HepG2 (cell line): ENCODE measurements around the gene PIEZO1. TPM values are rescaled to one million over a fixed set of nuclear protein-coding genes. Genes with fewer than 3 reads are reported as not detected.

Source experiments
- FOXA3 ChIP-seq: IDR thresholded peaks from 2 replicates; pipeline ENCODE4 v1.6.1; 2016; ENCODE audit warnings: missing genetic modification reagents, missing compliant biosample characterization
- HNRNPK ChIP-seq: fragments of 200-400 bp; formaldehyde crosslinking; IDR thresholded peaks from 2 replicates; pipeline ENCODE4 v1.6.1; 2018; ENCODE audit warnings: low read length, low read depth, moderate library complexity, mild to moderate bottlenecking; ENCODE audit not compliant: poor library complexity, severe bottlenecking
- JUND ChIP-seq: sonication (generic); formaldehyde crosslinking; IDR thresholded peaks from 2 replicates; pipeline ENCODE4 v1.8.0; 2022; ENCODE audit warnings: mild to moderate bottlenecking, missing genetic modification reagents
- LCORL ChIP-seq, 2 experiments: fragments of 450-650 bp in 1 of 2; sonication (generic) in 1 of 2; formaldehyde crosslinking in 1 of 2; IDR thresholded peaks; 2 replicates each; pipeline versions ENCODE4 v1.5.0 to v1.6.1; 2017 to 2020; ENCODE audit warnings: antibody characterized with exemption in 1 of 2, missing genetic modification reagents in 1 of 2
- NFKB2 ChIP-seq: sonication (generic); formaldehyde crosslinking; IDR thresholded peaks from 2 replicates; pipeline ENCODE4 v1.4.0; 2020; ENCODE audit warnings: missing genetic modification reagents, borderline replicate concordance
- NFKBIZ ChIP-seq: IDR thresholded peaks from 2 replicates; pipeline ENCODE4 v1.6.1; 2018; ENCODE audit warnings: missing genetic modification reagents, missing compliant biosample characterization
- NFYC ChIP-seq: IDR thresholded peaks from 2 replicates; pipeline ENCODE4 v1.6.1; 2016; ENCODE audit warnings: missing genetic modification reagents, missing compliant biosample characterization
- SP5 ChIP-seq: IDR thresholded peaks from 2 replicates; pipeline ENCODE4 v1.6.1; 2016; ENCODE audit warnings: low read depth, borderline replicate concordance
- SRF ChIP-seq: IDR thresholded peaks from 2 replicates; pipeline ENCODE4 v1.6.1; 2011; ENCODE audit warnings: mild to moderate bottlenecking, low read depth, low read length, moderate library complexity
- STAT6 ChIP-seq: sonication (generic); formaldehyde crosslinking; IDR thresholded peaks from 2 replicates; pipeline ENCODE4 v1.4.0; 2020; ENCODE audit warnings: missing genetic modification reagents, mild to moderate bottlenecking, borderline replicate concordance
- TBX2 ChIP-seq: sonication (generic); formaldehyde crosslinking; IDR thresholded peaks from 2 replicates; pipeline ENCODE4 v1.5.0; 2020; ENCODE audit warnings: missing genetic modification reagents, mild to moderate bottlenecking, borderline replicate concordance
- TCF12 ChIP-seq, 2 experiments: fragments of 450-650 bp in 1 of 2; sonication (generic) in 1 of 2; formaldehyde crosslinking in 1 of 2; IDR thresholded peaks; 2 replicates each; pipeline versions ENCODE4 v1.6.1 to v1.8.0; 2017 to 2022; ENCODE audit warnings: antibody characterized with exemption in 1 of 2, mild to moderate bottlenecking in 1 of 2, missing genetic modification reagents in 1 of 2, moderate library complexity in 1 of 2
- TEF ChIP-seq: sonication (generic); formaldehyde crosslinking; IDR thresholded peaks from 2 replicates; pipeline ENCODE4 v1.5.0; 2020; ENCODE audit warnings: missing genetic modification reagents
- TERF1 ChIP-seq: sonication (generic); formaldehyde crosslinking; IDR thresholded peaks from 2 replicates; pipeline ENCODE4 v1.8.0; 2022; ENCODE audit warnings: mild to moderate bottlenecking, missing genetic modification reagents, moderate library complexity
- YY1 ChIP-seq: IDR thresholded peaks from 2 replicates; pipeline ENCODE4 v1.6.1; 2011; ENCODE audit warnings: low read length, low read depth, moderate library complexity, mild to moderate bottlenecking; ENCODE audit not compliant: insufficient read depth, insufficient replicate concordance
- ZFAT ChIP-seq: sonication (generic); formaldehyde crosslinking; conservative IDR thresholded peaks from 2 replicates; pipeline ENCODE4 v1.8.1; 2023; ENCODE audit warnings: missing genetic modification reagents, inconsistent platforms
- ZFP62 ChIP-seq: sonication (generic); formaldehyde crosslinking; IDR thresholded peaks from 2 replicates; pipeline ENCODE4 v1.4.0; 2020; ENCODE audit warnings: missing genetic modification reagents
- ZNF143 ChIP-seq: sonication (generic); formaldehyde crosslinking; IDR thresholded peaks from 2 replicates; pipeline ENCODE4 v1.4.0; 2020; ENCODE audit warnings: missing genetic modification reagents
- ZNF253 ChIP-seq: sonication (generic); formaldehyde crosslinking; IDR thresholded peaks from 2 replicates; pipeline ENCODE4 v1.8.0; 2022; ENCODE audit warnings: mild to moderate bottlenecking, missing genetic modification reagents, borderline replicate concordance
- ZNF558 ChIP-seq: sonication (generic); formaldehyde crosslinking; IDR thresholded peaks from 2 replicates; pipeline ENCODE4 v1.9.0; 2022; ENCODE audit warnings: mild to moderate bottlenecking, missing genetic modification reagents, borderline replicate concordance
- ZNF576 ChIP-seq: sonication (generic); formaldehyde crosslinking; IDR thresholded peaks from 2 replicates; pipeline ENCODE4 v1.4.0; 2020; ENCODE audit warnings: mild to moderate bottlenecking, missing genetic modification reagents
- ZNF607 ChIP-seq: sonication (generic); formaldehyde crosslinking; IDR thresholded peaks from 2 replicates; pipeline ENCODE4 v1.5.1; 2020; ENCODE audit warnings: missing genetic modification reagents, mild to moderate bottlenecking, borderline replicate concordance
- ZNF616 ChIP-seq: sonication (generic); formaldehyde crosslinking; IDR thresholded peaks from 2 replicates; pipeline ENCODE4 v1.5.0; 2020; ENCODE audit warnings: low read depth, mild to moderate bottlenecking, missing genetic modification reagents
- ZNF644 ChIP-seq: IDR thresholded peaks from 2 replicates; pipeline ENCODE4 v1.6.1; 2016; ENCODE audit warnings: low read depth
- polyA plus RNA-seq, 8 experiments: library from polyadenylated mRNA; depleted of rRNA in 3 of 8; stranded (reverse) in 7 of 8; unstranded in 1 of 8; fragments of >200 nt; fragmentation: Illumina TruSeq in 4 of 8; extraction: Trizol in 4 of 8; gene quantifications; 2 replicates each; pipeline versions ENCODE4 v1.2.1 to v1.2.3, GENCODE V29; 2011 to 2016; ENCODE audit warnings: low read depth in 4 of 8, missing spikeins in 1 of 8, mixed read lengths in 1 of 8; ENCODE audit not compliant: insufficient read depth in 1 of 8
- total RNA-seq, 5 experiments: library from RNA; depleted of rRNA; stranded (reverse); fragments of >200 nt; fragmentation: Illumina TruSeq; extraction: Trizol; gene quantifications; 2 replicates each; pipeline ENCODE4 v1.2.3, GENCODE V29; 2016; ENCODE audit warnings: low read depth in 1 of 5

Gene PIEZO1
- total and polyA plus RNA-seq, 2 of the 13 experiments (the other 11 are each of a cell fraction or from before 2014, with no cell fraction given), result 67.9 to 85.0 TPM

GRCh38 chr16:88700636-88701482 lies 84.2 kb downstream of the PIEZO1 start (continued):
- TF ChIP-seq LCORL (IDR thresholded peaks at IDR 0.05), result no peak
- peak; percentile 91 for TF ChIP-seq LCORL (CRISPR knock-in tag; IDR thresholded peaks at IDR 0.05)
- TF ChIP-seq ZNF607 (CRISPR knock-in tag), result 0 out of 2 replicates have a peak, but pooled peaks have one; percentile 29
- TF ChIP-seq TEF, result 0 out of 2 replicates have a peak, but pooled peaks have one; percentile 22
- TF ChIP-seq ZNF253 (CRISPR knock-in tag), result no peak
- TF ChIP-seq ZNF616 (CRISPR knock-in tag), result peak; percentile 70
- TF ChIP-seq HNRNPK, result no peak
- no peak; the same call in 1 of the 2 replicates for TF ChIP-seq NFKBIZ
- peak; percentile 60; the same call in 1 of the 2 replicates for TF ChIP-seq SP5 (CRISPR knock-in tag)
- TF ChIP-seq ZNF644, result no peak
- 0 out of 2 replicates have a peak, but pooled peaks have one; percentile 60 for TF ChIP-seq JUND (CRISPR knock-in tag)
- no peak for TF ChIP-seq ZFP62 (CRISPR knock-in tag)
- no peak for TF ChIP-seq ZNF576
- no peak for TF ChIP-seq TERF1 (CRISPR knock-in tag)
- TF ChIP-seq ZNF558 (CRISPR knock-in tag), result no peak; the same call in 1 of the 2 replicates
- TF ChIP-seq ZFAT (CRISPR knock-in tag), result no peak
- no peak for TF ChIP-seq SRF
- TF ChIP-seq TBX2, result peak; percentile 79; the same call in 1 of the 2 replicates
- TF ChIP-seq STAT6, result peak; percentile 67; the same call in 1 of the 2 replicates
- no peak for TF ChIP-seq TCF12 (IDR thresholded peaks at IDR 0.05)
- no peak; the same call in 1 of the 2 replicates for TF ChIP-seq TCF12 (CRISPR knock-in tag; IDR thresholded peaks at IDR 0.05)
- TF ChIP-seq FOXA3 (CRISPR knock-in tag), result 0 out of 2 replicates have a peak, but pooled peaks have one; percentile 56
- no peak for TF ChIP-seq YY1
- TF ChIP-seq NFYC (CRISPR knock-in tag), result no peak; the same call in 1 of the 2 replicates
- peak; percentile 63; the same call in 1 of the 2 replicates for TF ChIP-seq NFKB2
- no peak for TF ChIP-seq ZNF143
